Astrocyte of the cerebellum (primary cell): Measurements from ENCODE around the gene INTS6L.

Experiments
- DNase-seq: peaks from one replicate; pipeline ENCODE4 v3.0.0-alpha.2; 2011; ENCODE audit warnings: low read depth
- H3K4me3 ChIP-seq: 2 replicates; pipeline ENCODE4 v1.5.1; 2011; ENCODE audit warnings: mild to moderate bottlenecking, low read depth, low read length, moderate library complexity
- CTCF ChIP-seq: IDR thresholded peaks from 2 replicates; pipeline ENCODE4 v1.5.1; 2012; ENCODE audit warnings: low read length, low read depth, moderate library complexity, mild to moderate bottlenecking; ENCODE audit errors: missing control alignments
- in situ Hi-C: cut with HindIII; loops from 2 replicates; pipeline ENCODE4 v1.10.0; 2017; ENCODE audit warnings: low sequenced_read_pairs

Gene INTS6L

GRCh38 chrX:135547767-135548166, 27.3 kb downstream of the INTS6L start:
- in situ Hi-C loops: no loop called here
- no peak for TF ChIP-seq CTCF
- DNase-seq: no peak
- no peak overlapping the region for H3K4me3 ChIP-seq

GRCh38 chrX:135549519-135549918, 29.1 kb downstream of the INTS6L start:
- DNase-seq: no peak
- no peak for TF ChIP-seq CTCF
- no peak overlapping the region for H3K4me3 ChIP-seq
- in situ Hi-C loops: no loop called here

DNA sequence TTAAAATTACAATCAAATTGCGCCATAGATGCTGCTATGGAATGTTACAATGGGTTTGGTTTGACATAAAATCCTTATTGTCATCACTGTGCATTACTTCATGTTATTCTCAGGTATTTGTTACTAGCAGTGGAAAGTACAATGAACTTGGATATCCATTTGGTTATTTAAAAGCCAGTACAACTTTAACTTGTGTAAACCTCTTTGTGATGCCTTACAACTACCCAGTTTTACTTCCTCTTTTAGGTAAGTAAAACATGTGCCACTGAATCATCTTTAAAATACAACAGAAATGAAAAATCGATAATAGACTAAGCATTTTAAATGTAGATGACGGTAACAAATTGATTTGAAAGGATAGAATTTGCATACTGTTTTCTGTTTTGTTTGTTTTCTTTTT, 35.6 kb downstream of the INTS6L start:
- no peak for TF ChIP-seq CTCF
- in situ Hi-C loops: no loop called here
- DNase-seq: no peak
- H3K4me3 ChIP-seq: no peak overlapping the region

DNA sequence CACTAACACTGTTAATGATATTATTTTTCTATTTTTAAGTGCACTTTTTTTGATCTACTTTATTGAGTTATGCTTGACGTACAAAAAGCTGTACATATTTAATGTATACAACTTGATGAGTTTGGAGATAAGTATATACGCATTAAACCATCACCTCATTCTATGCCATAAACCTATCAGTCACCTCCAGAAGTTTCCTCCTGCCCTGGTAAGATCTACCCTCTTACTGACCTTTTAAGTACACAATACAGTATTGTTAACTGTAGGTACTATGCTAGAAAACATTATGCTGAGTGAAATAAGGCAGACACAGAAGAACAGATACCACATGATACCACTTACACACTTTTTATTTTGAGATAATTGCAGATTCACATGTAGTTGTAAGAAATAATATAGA, 36.9 kb downstream of the INTS6L start:
- in situ Hi-C loops: no loop called here
- no peak overlapping the region for H3K4me3 ChIP-seq
- no peak for TF ChIP-seq CTCF
- no peak for DNase-seq

GRCh38 chrX:135572436-135572835, 52.0 kb downstream of the INTS6L start:
- in situ Hi-C loops: no loop called here
- DNase-seq: no peak

DNA sequence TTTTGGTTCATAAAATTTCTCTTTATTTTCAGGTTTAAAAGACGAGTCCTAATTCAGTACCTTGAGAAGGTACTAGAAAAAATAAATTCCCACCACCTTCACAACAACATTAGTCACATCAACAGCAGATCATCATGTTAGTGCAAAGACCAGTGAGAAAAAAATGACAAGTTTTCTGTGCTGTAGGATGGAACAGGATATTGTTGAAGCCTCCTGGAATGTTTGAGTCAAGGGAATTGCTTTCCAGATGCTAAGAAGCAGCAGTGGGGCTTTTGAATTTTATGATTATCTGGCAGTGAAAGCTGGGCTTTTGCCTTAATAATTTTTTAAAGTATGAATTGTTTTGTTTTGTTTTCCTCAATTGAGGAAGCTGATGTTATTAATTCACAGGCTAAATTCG, 61.0 kb downstream of the INTS6L start:
- DNase-seq: no peak
- in situ Hi-C loops: no loop called here
- H3K4me3 ChIP-seq: no peak overlapping the region
- TF ChIP-seq CTCF: no peak

More at GRCh38 chrX:135572436-135572835, 52.0 kb downstream of the INTS6L start:
- no peak overlapping the region for H3K4me3 ChIP-seq
- TF ChIP-seq CTCF: peak; percentile 15

GRCh38 chrX:135585153-135585552, 64.7 kb downstream of the INTS6L start:
- no peak for TF ChIP-seq CTCF
- no peak for DNase-seq
- in situ Hi-C loops: no loop called here
- no peak overlapping the region for H3K4me3 ChIP-seq
